Right atrium auricular region (tissue), 2 donors: ENCODE measurements around the gene VIT. TPM values are rescaled to one million over a fixed set of nuclear protein-coding genes. Genes with fewer than 3 reads are reported as not detected.
A peak's percentile ranks its signal among the peaks of the same experiment; 100 is the strongest.

Experiments used
- DNase-seq: peaks from one replicate; pipeline ENCODE4 v3.0.0-alpha.2; 2019; ENCODE audit warnings: low spot score
- H3K27ac ChIP-seq, 2 donors: fragments of 200-600 bp; sonication (generic); 1 replicate in 1 of 2; 2 replicates in 1 of 2; pipeline ENCODE4 v1.5.1; 2016 to 2019
- H3K27me3 ChIP-seq, 2 donors: fragments of 200-600 bp; sonication (generic); one replicate each; pipeline versions ENCODE4 v1.5.1 to v1.6.0; 2017 to 2019
- H3K36me3 ChIP-seq: fragments of 200-600 bp; sonication (generic); one replicate; pipeline ENCODE4 v1.5.1; 2016
- H3K4me1 ChIP-seq, 2 donors: fragments of 200-600 bp; sonication (generic); one replicate each; pipeline versions ENCODE4 v1.5.1 to v1.6.0; 2017 to 2019
- H3K4me3 ChIP-seq, 2 donors: fragments of 200-600 bp; sonication (generic); 1 replicate in 1 of 2; 2 replicates in 1 of 2; pipeline ENCODE4 v1.5.1; 2017 to 2019; ENCODE audit warnings: mild to moderate bottlenecking in 1 of 2, moderate library complexity in 1 of 2
- H3K9me3 ChIP-seq, 2 donors: fragments of 200-600 bp; sonication (generic); one replicate each; pipeline ENCODE4 v1.5.1; 2019
- total RNA-seq, 2 donors: library from RNA; depleted of rRNA; stranded (reverse); fragments of >200 nt; gene quantifications; one replicate each; pipeline ENCODE4 v1.1.0, GENCODE V29; 2016
- TF ChIP-seq, protein P1 (sequence below), 2 donors: fragments of 200-600 bp; sonication (generic); IDR thresholded peaks; one replicate each; pipeline ENCODE4 v1.5.1; 2019; ENCODE audit warnings: antibody characterized with exemption in 2 of 2

VIT gene
- total RNA-seq, 2 donors from 2014 or later, result 12.3 to 16.9 TPM

DNA sequence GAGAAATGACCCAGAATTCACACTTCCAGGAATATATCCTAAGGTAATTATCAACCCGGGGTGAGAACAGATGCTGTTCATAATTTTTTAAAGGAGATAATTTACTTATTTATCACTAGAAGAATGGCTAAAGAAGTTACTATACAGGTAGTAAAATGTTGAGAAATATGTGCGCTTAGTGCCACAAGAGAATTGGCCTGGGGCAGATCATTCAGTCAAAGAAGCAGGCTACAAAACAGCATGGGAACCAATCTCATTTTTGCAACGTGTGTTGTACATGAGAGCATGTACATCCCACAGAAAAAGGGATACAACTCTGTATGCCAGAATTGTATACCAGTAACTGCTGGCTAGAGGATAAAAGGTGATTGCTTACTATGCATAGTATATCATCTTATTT lies 75.2 kb downstream of the VIT start:
- no peaks in the 10 kb centered on the region for H3K9me3 ChIP-seq
- H3K36me3 ChIP-seq, result no peaks in the 10 kb centered on the region
- H3K27ac ChIP-seq, result no peak overlapping the region
- no peaks in the 10 kb centered on the region for H3K27me3 ChIP-seq
- no peak overlapping the region for H3K4me3 ChIP-seq
- TF ChIP-seq, protein P1, sequence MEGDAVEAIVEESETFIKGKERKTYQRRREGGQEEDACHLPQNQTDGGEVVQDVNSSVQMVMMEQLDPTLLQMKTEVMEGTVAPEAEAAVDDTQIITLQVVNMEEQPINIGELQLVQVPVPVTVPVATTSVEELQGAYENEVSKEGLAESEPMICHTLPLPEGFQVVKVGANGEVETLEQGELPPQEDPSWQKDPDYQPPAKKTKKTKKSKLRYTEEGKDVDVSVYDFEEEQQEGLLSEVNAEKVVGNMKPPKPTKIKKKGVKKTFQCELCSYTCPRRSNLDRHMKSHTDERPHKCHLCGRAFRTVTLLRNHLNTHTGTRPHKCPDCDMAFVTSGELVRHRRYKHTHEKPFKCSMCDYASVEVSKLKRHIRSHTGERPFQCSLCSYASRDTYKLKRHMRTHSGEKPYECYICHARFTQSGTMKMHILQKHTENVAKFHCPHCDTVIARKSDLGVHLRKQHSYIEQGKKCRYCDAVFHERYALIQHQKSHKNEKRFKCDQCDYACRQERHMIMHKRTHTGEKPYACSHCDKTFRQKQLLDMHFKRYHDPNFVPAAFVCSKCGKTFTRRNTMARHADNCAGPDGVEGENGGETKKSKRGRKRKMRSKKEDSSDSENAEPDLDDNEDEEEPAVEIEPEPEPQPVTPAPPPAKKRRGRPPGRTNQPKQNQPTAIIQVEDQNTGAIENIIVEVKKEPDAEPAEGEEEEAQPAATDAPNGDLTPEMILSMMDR (IDR thresholded peaks at IDR 0.05), result no peak
- H3K4me1 ChIP-seq, result no peaks in the 10 kb centered on the region
- DNase-seq, result no peak

DNA sequence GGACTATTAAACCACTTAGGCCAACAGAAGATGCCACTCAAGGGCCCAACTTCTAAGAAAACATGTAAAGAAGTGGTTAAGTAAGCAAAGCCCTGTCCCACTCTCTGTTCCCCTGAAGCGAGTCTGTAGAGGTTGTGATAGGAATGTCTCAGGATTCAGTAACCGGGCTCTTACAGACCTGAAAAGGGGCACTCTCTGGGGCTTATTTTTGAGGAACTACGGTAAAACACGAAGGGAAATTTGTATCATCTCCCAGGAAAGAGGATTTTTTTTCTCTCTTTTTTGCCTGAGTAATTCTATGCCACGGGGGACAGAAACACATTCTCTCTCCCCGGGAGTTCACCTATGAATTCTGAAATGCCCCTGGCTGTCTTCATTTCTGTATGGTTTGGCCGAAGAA lies 77.4 kb downstream of the VIT start:
- peaks cover 0 to 9% of the 10 kb centered on the region in 2 donors for H3K4me1 ChIP-seq
- no peaks in the 10 kb centered on the region for H3K36me3 ChIP-seq
- H3K4me3 ChIP-seq, result no peak overlapping the region
- DNase-seq, result no peak
- TF ChIP-seq, protein P1 (IDR thresholded peaks at IDR 0.05), result no peak
- H3K9me3 ChIP-seq, result no peaks in the 10 kb centered on the region
- H3K27ac ChIP-seq, result no peak overlapping the region
- H3K27me3 ChIP-seq, result no peaks in the 10 kb centered on the region

DNA sequence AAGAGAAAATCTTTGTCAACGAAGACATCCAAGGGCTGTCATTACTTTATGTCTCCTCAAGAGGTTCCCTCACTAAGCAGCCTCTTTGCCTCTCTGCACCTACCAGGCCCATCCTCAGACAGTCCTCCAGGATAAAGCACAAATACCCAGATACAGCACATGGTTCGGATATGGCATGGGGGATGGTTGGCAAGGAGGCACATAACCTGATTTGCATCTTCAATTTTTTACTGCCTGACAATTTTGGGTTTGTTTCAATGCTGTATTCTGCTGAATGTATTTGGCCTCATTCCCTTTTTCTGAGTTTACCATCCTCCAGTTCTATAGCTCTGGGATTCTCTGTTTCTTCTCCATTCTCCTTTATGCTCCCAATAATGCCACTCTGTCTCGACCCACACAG lies 78.8 kb downstream of the VIT start:
- TF ChIP-seq, protein P1 (IDR thresholded peaks at IDR 0.05), result no peak
- H3K27me3 ChIP-seq, result no peaks in the 10 kb centered on the region

DNA sequence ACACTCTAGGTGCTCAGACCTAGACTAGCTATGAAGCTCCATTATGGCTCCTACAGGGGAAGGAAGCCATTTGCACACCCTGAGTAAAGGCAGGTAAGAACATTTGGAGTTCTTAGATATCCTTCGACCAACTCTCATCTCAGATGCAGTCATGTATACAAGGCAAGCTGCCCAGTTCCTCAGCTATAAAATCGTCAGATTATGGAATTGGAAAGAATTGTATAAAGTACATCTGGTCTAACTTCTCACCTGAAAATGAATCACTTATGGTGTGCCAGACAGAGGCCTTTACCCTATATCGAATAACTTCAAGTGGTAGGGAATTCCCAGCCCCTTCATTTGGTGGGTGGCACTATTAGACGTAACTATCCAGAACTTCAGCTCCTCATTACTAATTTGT lies 79.3 kb downstream of the VIT start:
- no peak overlapping the region for H3K27ac ChIP-seq
- peaks cover 0 to 22% of the 10 kb centered on the region in 2 donors for H3K4me1 ChIP-seq
- H3K36me3 ChIP-seq, result no peaks in the 10 kb centered on the region
- TF ChIP-seq, protein P1 (IDR thresholded peaks at IDR 0.05), result no peak
- DNase-seq, result no peak
- H3K4me3 ChIP-seq, result no peak overlapping the region
- no peaks in the 10 kb centered on the region for H3K9me3 ChIP-seq
- no peaks in the 10 kb centered on the region for H3K27me3 ChIP-seq

More for the DNA sequence above, 78.8 kb downstream of the VIT start:
- H3K36me3 ChIP-seq, result no peaks in the 10 kb centered on the region
- no peak overlapping the region for H3K4me3 ChIP-seq
- no peaks in the 10 kb centered on the region for H3K9me3 ChIP-seq
- H3K4me1 ChIP-seq, result peaks cover 0 to 16% of the 10 kb centered on the region in 2 donors
- H3K27ac ChIP-seq, result no peak overlapping the region
- no peak for DNase-seq

DNA sequence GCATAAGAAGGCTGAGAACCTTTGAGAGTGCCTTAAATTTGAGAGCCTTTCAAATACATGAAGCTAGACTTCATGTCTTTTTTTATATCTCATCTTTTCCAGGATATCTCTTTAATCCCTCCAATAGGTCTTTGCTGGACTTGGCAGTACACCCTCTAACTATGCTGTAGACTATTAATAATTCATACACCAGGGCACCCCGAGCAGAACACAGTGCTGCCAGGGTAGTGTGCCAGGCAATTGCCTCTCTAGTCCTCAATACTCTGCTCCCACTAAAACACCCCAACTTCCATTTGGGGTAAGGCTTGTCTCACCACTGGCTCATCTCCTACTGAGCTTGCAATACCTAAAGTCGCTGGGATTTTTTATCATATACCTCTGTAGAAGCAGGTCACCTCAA lies 80.8 kb downstream of the VIT start:
- H3K4me3 ChIP-seq, result no peak overlapping the region
- TF ChIP-seq, protein P1 (IDR thresholded peaks at IDR 0.05), result no peak
- peaks cover 0 to 28% of the 10 kb centered on the region in 2 donors for H3K4me1 ChIP-seq
- no peaks in the 10 kb centered on the region for H3K36me3 ChIP-seq
- no peak for DNase-seq
- H3K9me3 ChIP-seq, result no peaks in the 10 kb centered on the region
- no peaks in the 10 kb centered on the region for H3K27me3 ChIP-seq
- peak overlapping the region; percentile 7 to 45 for H3K27ac ChIP-seq

DNA sequence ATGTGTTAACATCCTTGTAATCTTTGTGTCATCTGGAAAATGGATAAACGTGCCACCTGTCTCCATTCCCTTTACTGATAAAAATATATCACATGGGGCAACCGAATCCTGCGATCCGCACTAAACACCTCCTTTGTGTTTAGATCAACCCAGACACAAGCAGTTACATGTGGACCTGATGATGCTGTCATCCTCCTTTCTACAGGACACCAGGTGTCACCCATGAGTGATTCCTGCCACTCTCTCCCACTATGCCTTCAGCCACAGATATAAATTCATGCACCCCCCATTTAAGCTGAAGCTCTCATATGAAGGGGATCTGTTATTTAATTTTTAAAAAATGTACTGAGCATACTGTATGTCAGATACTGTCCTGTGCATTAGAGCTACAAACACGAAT lies 81.3 kb downstream of the VIT start:
- Histone ChIP-seq H3K4me1 (peaks cover 0 to 31% of the 10 kb centered on the region in 2 donors), H3K9me3 (no peaks in the 10 kb centered on the region), H3K4me3 (no peak overlapping the region), H3K27me3 (no peaks in the 10 kb centered on the region), H3K27ac (peak overlapping the region; percentile 7 to 45), H3K36me3 (no peaks in the 10 kb centered on the region)
- TF ChIP-seq, protein P1 (IDR thresholded peaks at IDR 0.05), result no peak
- no peak for DNase-seq
